Esophagus (tissue), 2 donors: ENCODE data around the gene LRIG1. TPM values are rescaled to one million over a fixed set of nuclear protein-coding genes. Genes with fewer than 3 reads are reported as not detected.

Experiments
- H3K27ac ChIP-seq, 2 donors: one replicate each; pipeline ENCODE4 v1.5.1; 2013; ENCODE audit warnings: low read depth in 2 of 2, mild to moderate bottlenecking in 2 of 2, inconsistent platforms in 1 of 2, low read length in 1 of 2, moderate library complexity in 1 of 2
- H3K27me3 ChIP-seq, 2 donors: one replicate each; pipeline ENCODE4 v1.6.1; 2013; ENCODE audit warnings: low read length in 2 of 2, control low read depth in 1 of 2, mild to moderate bottlenecking in 1 of 2; ENCODE audit not compliant: insufficient read depth in 2 of 2, control insufficient read depth in 1 of 2
- H3K36me3 ChIP-seq, 2 donors: one replicate each; pipeline ENCODE4 v1.6.1; 2013; ENCODE audit warnings: low read length in 1 of 2; ENCODE audit not compliant: control insufficient read depth in 2 of 2, insufficient read depth in 2 of 2
- H3K4me1 ChIP-seq, 2 donors: one replicate each; pipeline ENCODE4 v1.6.1; 2013; ENCODE audit warnings: low read length in 1 of 2; ENCODE audit not compliant: control insufficient read depth in 2 of 2, insufficient read depth in 2 of 2
- H3K4me3 ChIP-seq, 2 donors: one replicate each; pipeline ENCODE4 v1.5.1; 2013; ENCODE audit warnings: low read length in 2 of 2, mild to moderate bottlenecking in 2 of 2, low read depth in 1 of 2, moderate library complexity in 1 of 2
- H3K9me3 ChIP-seq, 2 donors: one replicate each; pipeline ENCODE4 v1.6.1; 2013; ENCODE audit warnings: mild to moderate bottlenecking in 2 of 2, low read depth in 1 of 2, low read length in 1 of 2, moderate library complexity in 1 of 2; ENCODE audit not compliant: control insufficient read depth in 2 of 2, insufficient read depth in 1 of 2
- WGBS, 2 donors: extraction: QIAGEN DNeasy Blood & Tissue Kit; methylation state at CpG; one replicate each; pipeline ENCODE4 v1.1.7; 2013; 5-methylcytosine and 5-hydroxymethylcytosine counted together
- polyA plus RNA-seq, 2 donors: library from polyadenylated mRNA; stranded (reverse); fragments of 200-250 nt; gene quantifications; one replicate each; pipeline ENCODE4 v1.2.3, GENCODE V29; 2013
- donor health status: healthy with polysubstance abuse.
- donor health status: Bipolar disorder and iron deficiency.

The LRIG1 gene
- polyA plus RNA-seq, 2 donors, result 6.2 to 11.0 TPM

GRCh38 chr3:66490214-66490613 lies 10.6 kb downstream of the LRIG1 start:
- no peaks in the 10 kb centered on the region for H3K4me1 ChIP-seq
- WGBS, 2 donors, result 26 to 35% methylated on average over 4 of the region's 4 CpGs
- no peak overlapping the region for H3K4me3 ChIP-seq
- H3K27me3 ChIP-seq, result no peaks in the 10 kb centered on the region
- H3K36me3 ChIP-seq, result no peaks in the 10 kb centered on the region
- no peaks in the 10 kb centered on the region for H3K9me3 ChIP-seq
- peak overlapping the region; percentile 18 to 40 for H3K27ac ChIP-seq

- no peaks in the 10 kb centered on the region for H3K4me1 ChIP-seq
Measured at GRCh38 chr3:66489581-66489980, 11.2 kb downstream of the LRIG1 start.

GRCh38 chr3:66489115-66489514 lies 11.7 kb downstream of the LRIG1 start:
- no peaks in the 10 kb centered on the region for H3K9me3 ChIP-seq
- H3K36me3 ChIP-seq, result no peaks in the 10 kb centered on the region
- 98 to 100% methylated on average over 2 of the region's 2 CpGs for WGBS, 2 donors
- no peaks in the 10 kb centered on the region for H3K27me3 ChIP-seq
- H3K4me1 ChIP-seq, result no peaks in the 10 kb centered on the region
- no peak overlapping the region for H3K4me3 ChIP-seq
- H3K27ac ChIP-seq, result peak overlapping the region in 1 of 2 donors; percentile 45

More at GRCh38 chr3:66489581-66489980, 11.2 kb downstream of the LRIG1 start:
- Histone ChIP-seq H3K27ac (peak overlapping the region; percentile 34 to 45), H3K9me3 (no peaks in the 10 kb centered on the region), H3K4me3 (no peak overlapping the region), H3K27me3 (no peaks in the 10 kb centered on the region), H3K36me3 (no peaks in the 10 kb centered on the region)
- WGBS, 2 donors, result 59 to 73% methylated on average over 4 of the region's 4 CpGs

- H3K4me1 ChIP-seq, result no peaks in the 10 kb centered on the region
- H3K27me3 ChIP-seq, result no peaks in the 10 kb centered on the region
- no peak overlapping the region for H3K4me3 ChIP-seq
- H3K9me3 ChIP-seq, result no peaks in the 10 kb centered on the region
- no peaks in the 10 kb centered on the region for H3K36me3 ChIP-seq
- H3K27ac ChIP-seq, result no peak overlapping the region
- 74 to 92% methylated on average over 4 of the region's 4 CpGs for WGBS, 2 donors
Measured at GRCh38 chr3:66488492-66488891, 12.3 kb downstream of the LRIG1 start.

- no peaks in the 10 kb centered on the region for H3K9me3 ChIP-seq
- H3K27ac ChIP-seq, result no peak overlapping the region
- 48 to 65% methylated on average over 5 of the region's 5 CpGs for WGBS, 2 donors
- no peaks in the 10 kb centered on the region for H3K36me3 ChIP-seq
- H3K27me3 ChIP-seq, result no peaks in the 10 kb centered on the region
- H3K4me3 ChIP-seq, result no peak overlapping the region
- no peaks in the 10 kb centered on the region for H3K4me1 ChIP-seq
Measured at GRCh38 chr3:66487465-66487864, 13.4 kb downstream of the LRIG1 start.

GRCh38 chr3:66486646-66487045 lies 14.2 kb downstream of the LRIG1 start:
- Histone ChIP-seq H3K4me3 (no peak overlapping the region), H3K36me3 (no peaks in the 10 kb centered on the region), H3K27me3 (no peaks in the 10 kb centered on the region), H3K4me1 (peaks cover 2 to 4% of the 10 kb centered on the region in 2 donors), H3K9me3 (no peaks in the 10 kb centered on the region), H3K27ac (no peak overlapping the region)
- 25 to 37% methylated on average over 5 of the region's 5 CpGs for WGBS, 2 donors

GRCh38 chr3:66486202-66486601 lies 14.6 kb downstream of the LRIG1 start:
- Histone ChIP-seq H3K4me3 (no peak overlapping the region), H3K9me3 (no peaks in the 10 kb centered on the region), H3K4me1 (peaks cover 2 to 4% of the 10 kb centered on the region in 2 donors), H3K27me3 (no peaks in the 10 kb centered on the region), H3K27ac (peak overlapping the region; percentile 36 to 43), H3K36me3 (no peaks in the 10 kb centered on the region)
- WGBS, 2 donors, result 67 to 73% methylated on average over 6 of the region's 6 CpGs

- whole genome bisulfite sequencing, 2 donors, result 62 to 67% methylated on average over 12 of the region's 12 CpGs
- no peaks in the 10 kb centered on the region for H3K27me3 ChIP-seq
- H3K9me3 ChIP-seq, result no peaks in the 10 kb centered on the region
- H3K36me3 ChIP-seq, result no peaks in the 10 kb centered on the region
- peak overlapping the region; percentile 34 to 72 for H3K27ac ChIP-seq
- no peak overlapping the region for H3K4me3 ChIP-seq
- H3K4me1 ChIP-seq, result peaks cover 4 to 5% of the 10 kb centered on the region in 2 donors
Measured at GRCh38 chr3:66485291-66485968, 15.4 kb downstream of the LRIG1 start.

- Histone ChIP-seq H3K4me3 (no peak overlapping the region), H3K4me1 (peaks cover 4 to 5% of the 10 kb centered on the region in 2 donors)
Measured at GRCh38 chr3:66484106-66484844, 16.5 kb downstream of the LRIG1 start.

More at GRCh38 chr3:66484106-66484844, 16.5 kb downstream of the LRIG1 start:
- WGBS, 2 donors, result 77 to 83% methylated on average over 9 of the region's 9 CpGs
- Histone ChIP-seq H3K27ac (peak overlapping the region in 1 of 2 donors; percentile 19), H3K36me3 (no peaks in the 10 kb centered on the region), H3K9me3 (no peaks in the 10 kb centered on the region), H3K27me3 (no peaks in the 10 kb centered on the region)
